Osteocyte (in vitro differentiated cells): ENCODE data around the gene SPACA4. TPM values are rescaled to one million over a fixed set of nuclear protein-coding genes. Genes with fewer than 3 reads are reported as not detected.

Source experiments
- DNase-seq: peaks from one replicate; pipeline ENCODE4 v3.0.0; 2021; ENCODE audit warnings: mixed read lengths; ENCODE audit not compliant: unreplicated experiment; ENCODE audit errors: extremely low spot score
- H3K27ac Mint-ChIP-seq: one replicate; pipeline ENCODE4 v1.8.0; 2021; ENCODE audit warnings: mild to moderate bottlenecking, mixed read lengths; ENCODE audit not compliant: unreplicated experiment
- H3K27me3 Mint-ChIP-seq: one replicate; pipeline ENCODE4 v1.8.0; 2021; ENCODE audit warnings: mixed read lengths; ENCODE audit not compliant: unreplicated experiment
- H3K36me3 Mint-ChIP-seq: one replicate; pipeline ENCODE4 v1.8.0; 2021; ENCODE audit warnings: mixed read lengths; ENCODE audit not compliant: unreplicated experiment
- H3K4me1 Mint-ChIP-seq: one replicate; pipeline ENCODE4 v1.8.0; 2021; ENCODE audit warnings: mixed read lengths; ENCODE audit not compliant: unreplicated experiment
- H3K4me3 Mint-ChIP-seq: one replicate; pipeline ENCODE4 v1.8.0; 2021; ENCODE audit warnings: mild to moderate bottlenecking, moderate library complexity, mixed read lengths; ENCODE audit not compliant: unreplicated experiment
- H3K9me3 Mint-ChIP-seq: one replicate; pipeline ENCODE4 v1.8.0; 2021; ENCODE audit warnings: mixed read lengths; ENCODE audit not compliant: unreplicated experiment
- CTCF ChIP-seq: fragments of 200-600 bp; sonication (generic); IDR thresholded peaks from 2 replicates; pipeline ENCODE4 v1.5.0; 2021; ENCODE audit warnings: antibody characterized with exemption, mild to moderate bottlenecking, moderate library complexity
- total RNA-seq: library from RNA; stranded (reverse); gene quantifications from 2 replicates; pipeline ENCODE4 v1.2.1, GENCODE V29; 2021

The SPACA4 gene
- total RNA-seq, 1 donor from 2014 or later, result not detected

GRCh38 chr19:48588670-48589401 lies 17.7 kb upstream of the SPACA4 start:
- Mint-ChIP-seq H3K27ac (peak overlapping the region; percentile 27), H3K27me3 (no peaks in the 10 kb centered on the region), H3K4me3 (peak overlapping the region; percentile 79), H3K36me3 (no peaks in the 10 kb centered on the region), H3K4me1 (peaks cover 13% of the 10 kb centered on the region), H3K9me3 (no peaks in the 10 kb centered on the region)
- TF ChIP-seq CTCF, result peak; percentile 97
- peak; percentile 97 for DNase-seq

GRCh38 chr19:48591021-48591420 lies 15.5 kb upstream of the SPACA4 start:
- H3K9me3 Mint-ChIP-seq, result no peaks in the 10 kb centered on the region
- DNase-seq, result no peak
- peaks cover 9% of the 10 kb centered on the region for H3K4me1 Mint-ChIP-seq
- no peaks in the 10 kb centered on the region for H3K27me3 Mint-ChIP-seq
- no peak overlapping the region for H3K4me3 Mint-ChIP-seq
- H3K36me3 Mint-ChIP-seq, result no peaks in the 10 kb centered on the region
- H3K27ac Mint-ChIP-seq, result no peak overlapping the region
- no peak for TF ChIP-seq CTCF

- no peak for TF ChIP-seq CTCF
- peaks cover 4% of the 10 kb centered on the region for H3K27me3 Mint-ChIP-seq
Measured at GRCh38 chr19:48595171-48595570, 11.4 kb upstream of the SPACA4 start.

GRCh38 chr19:48595833-48596232 lies 10.7 kb upstream of the SPACA4 start:
- no peak overlapping the region for H3K4me3 Mint-ChIP-seq
- H3K9me3 Mint-ChIP-seq, result no peaks in the 10 kb centered on the region
- no peaks in the 10 kb centered on the region for H3K36me3 Mint-ChIP-seq
- H3K4me1 Mint-ChIP-seq, result no peaks in the 10 kb centered on the region
- no peak for TF ChIP-seq CTCF
- H3K27me3 Mint-ChIP-seq, result peaks cover 4% of the 10 kb centered on the region
- DNase-seq, result no peak
- no peak overlapping the region for H3K27ac Mint-ChIP-seq

More at GRCh38 chr19:48595171-48595570, 11.4 kb upstream of the SPACA4 start:
- DNase-seq, result no peak
- Mint-ChIP-seq H3K4me1 (peaks cover 2% of the 10 kb centered on the region), H3K4me3 (no peak overlapping the region), H3K9me3 (no peaks in the 10 kb centered on the region), H3K36me3 (no peaks in the 10 kb centered on the region), H3K27ac (no peak overlapping the region)

GRCh38 chr19:48596237-48596636 lies 10.3 kb upstream of the SPACA4 start:
- no peak for TF ChIP-seq CTCF
- H3K4me1 Mint-ChIP-seq, result no peaks in the 10 kb centered on the region

More at GRCh38 chr19:48596237-48596636, 10.3 kb upstream of the SPACA4 start:
- DNase-seq, result no peak
- Mint-ChIP-seq H3K36me3 (no peaks in the 10 kb centered on the region), H3K27me3 (peaks cover 4% of the 10 kb centered on the region), H3K4me3 (no peak overlapping the region), H3K9me3 (no peaks in the 10 kb centered on the region), H3K27ac (no peak overlapping the region)
